Kidney (tissue), 14 donors: ENCODE results near the gene DYNLL2. TPM values are rescaled to one million over a fixed set of nuclear protein-coding genes. Genes with fewer than 3 reads are reported as not detected.
"Not testable (repeated sequence)": the region's sequence is repeated elsewhere in the genome, so short reads cannot be mapped to it uniquely, and the experiment has no call there.

Experiments used
- DNase-seq, 5 donors: peaks; one replicate each; pipeline ENCODE4 v3.0.0-alpha.2; 2013 to 2020
- FAIRE-seq: peaks from 2 replicates; lab custom pipeline; 2012; peaks lifted over from hg19 to GRCh38; lab: Jason Lieb, UNC
- H3K27ac ChIP-seq, 2 donors: one replicate each; pipeline ENCODE4 v1.7.0; 2013; ENCODE audit warnings: low read depth in 2 of 2, low read length in 2 of 2, inconsistent platforms in 1 of 2
- H3K27me3 ChIP-seq: one replicate; pipeline ENCODE4 v1.7.1; 2013; ENCODE audit warnings: low read length, inconsistent platforms; ENCODE audit not compliant: control insufficient read depth, insufficient read depth
- H3K36me3 ChIP-seq, 3 donors: one replicate each; pipeline versions ENCODE4 v1.7.0 to v1.7.1; 2013; ENCODE audit warnings: low read length in 3 of 3, control low read depth in 1 of 3, inconsistent platforms in 1 of 3; ENCODE audit not compliant: insufficient read depth in 3 of 3, control insufficient read depth in 2 of 3
- H3K4me1 ChIP-seq, 3 donors: one replicate each; pipeline versions ENCODE4 v1.7.0 to v1.7.1; 2013; ENCODE audit warnings: low read length in 3 of 3, inconsistent platforms in 1 of 3, low read depth in 1 of 3; ENCODE audit not compliant: control insufficient read depth in 2 of 3, insufficient read depth in 2 of 3
- H3K4me3 ChIP-seq, 3 donors: one replicate each; pipeline versions ENCODE4 v1.7.0 to v1.8.1; 2013; ENCODE audit warnings: low read length in 3 of 3, control low read depth in 1 of 3, inconsistent platforms in 1 of 3
- H3K9ac ChIP-seq, 3 donors: one replicate each; pipeline versions ENCODE4 v1.7.0 to v1.7.1; 2013; ENCODE audit warnings: low read length in 3 of 3, control low read depth in 1 of 3, inconsistent platforms in 1 of 3
- H3K9me3 ChIP-seq, 3 donors: one replicate each; pipeline versions ENCODE4 v1.7.0 to v1.7.1; 2013; ENCODE audit warnings: low read length in 3 of 3, control low read depth in 1 of 3, inconsistent platforms in 1 of 3; ENCODE audit not compliant: control insufficient read depth in 2 of 3, insufficient read depth in 1 of 3
- CTCF ChIP-seq: IDR thresholded peaks from 3 replicates; pipeline ENCODE4 v1.5.1; 2012; ENCODE audit warnings: mild to moderate bottlenecking, moderate library complexity, borderline replicate concordance; ENCODE audit not compliant: insufficient read depth; ENCODE audit errors: extremely low read depth
- intact Hi-C: fragments of 100-400 bp; cut with DNase I; formaldehyde crosslinking; loops from one replicate; pipeline ENCODE4 v1.11.1; 2022
- polyA plus RNA-seq: library from polyadenylated mRNA; stranded (reverse); fragments of 350-450 nt; fragmentation: Illumina TruSeq; extraction: RNeasy Lipid Tissue Mini Kit (QIAGEN cat#74804); gene quantifications from one replicate; pipeline ENCODE4 v1.2.3, GENCODE V29; 2014; ENCODE audit warnings: low read depth, low replicate concordance; ENCODE audit not compliant: insufficient read depth
- total RNA-seq: library from RNA; stranded (reverse); fragmentation: NEBNext Ultra II Directional; extraction: Animal tissue kit (Norgen Biotek cat#: 25700); gene quantifications from one replicate; pipeline ENCODE4 v1.2.1, GENCODE V29; 2021
- donor health status: control.
- donor health status: control.
- donor health status: control.
- donor health status: control.
- donor health status: control.
- donor health status: DM: yes; HTN: yes; CAD: no.
- donor health status: Normal renal cell carcinoma (clear cell type).

Gene DYNLL2
- total and polyA plus RNA-seq, 2 donors from 2014 or later, result 43.2 to 59.7 TPM

- no peaks in the 10 kb centered on the region for H3K9me3 ChIP-seq
- H3K4me1 ChIP-seq, result no peaks in the 10 kb centered on the region
- H3K27ac ChIP-seq, result no peak overlapping the region
- FAIRE-seq (no peak), DNase-seq (no peak)
- no peak overlapping the region for H3K9ac ChIP-seq
- no peaks in the 10 kb centered on the region for H3K36me3 ChIP-seq
- no peak for TF ChIP-seq CTCF
- H3K4me3 ChIP-seq, result no peak overlapping the region
- no peaks in the 10 kb centered on the region for H3K27me3 ChIP-seq
- intact Hi-C loops, result no loop called here
Observed at GRCh38 chr17:58065238-58065637, 18.0 kb upstream of the DYNLL2 start.

GRCh38 chr17:58066401-58066800 is 16.8 kb upstream of the DYNLL2 start:
- Histone ChIP-seq H3K36me3 (no peaks in the 10 kb centered on the region), H3K27ac (no peak overlapping the region), H3K9ac (no peak overlapping the region), H3K27me3 (no peaks in the 10 kb centered on the region), H3K4me3 (no peak overlapping the region), H3K4me1 (no peaks in the 10 kb centered on the region), H3K9me3 (no peaks in the 10 kb centered on the region)
- TF ChIP-seq CTCF, result no peak
- DNase-seq, result no peak
- intact Hi-C loops, result no loop called here
- FAIRE-seq, result no peak

GRCh38 chr17:58072862-58073261 is 10.4 kb upstream of the DYNLL2 start:
- H3K9ac ChIP-seq, result no peak overlapping the region
- no peaks in the 10 kb centered on the region for H3K36me3 ChIP-seq
- no peak for TF ChIP-seq CTCF
- no peaks in the 10 kb centered on the region for H3K27me3 ChIP-seq
- H3K4me3 ChIP-seq, result no peak overlapping the region
- H3K27ac ChIP-seq, result no peak overlapping the region
- DNase-seq (no peak), FAIRE-seq (no peak)
- intact Hi-C loops, result no loop called here
- H3K4me1 ChIP-seq, result no peaks in the 10 kb centered on the region
- no peaks in the 10 kb centered on the region for H3K9me3 ChIP-seq

GRCh38 chr17:58073266-58073665 is 10.0 kb upstream of the DYNLL2 start:
- DNase-seq, intact Hi-C loops, H3K9ac ChIP-seq, FAIRE-seq, H3K27ac ChIP-seq, H3K27me3 ChIP-seq, H3K4me3 ChIP-seq, H3K9me3 ChIP-seq, H3K4me1 ChIP-seq, H3K36me3 ChIP-seq: not testable (repeated sequence)

GRCh38 chr17:58074406-58074805 is 8.8 kb upstream of the DYNLL2 start:
- intact Hi-C loops, H3K27me3 ChIP-seq, H3K4me1 ChIP-seq, H3K9me3 ChIP-seq, H3K36me3 ChIP-seq, H3K27ac ChIP-seq, DNase-seq, H3K9ac ChIP-seq, H3K4me3 ChIP-seq, FAIRE-seq: not testable (repeated sequence)
